H9 (cell line): ENCODE data around the gene RNF212. TPM values are rescaled to one million over a fixed set of nuclear protein-coding genes. Genes with fewer than 3 reads are reported as not detected.
A peak's percentile ranks its signal among the peaks of the same experiment; 100 is the strongest.

Experiments
- DNase-seq: peaks from one replicate; pipeline ENCODE4 v3.0.0-alpha.2; 2017
- H2AFZ ChIP-seq: one replicate; pipeline ENCODE4 v1.6.1; 2013; ENCODE audit warnings: mild to moderate bottlenecking, low read length, control low read depth, moderate library complexity
- H2AK5ac ChIP-seq: 2 replicates; pipeline ENCODE4 v1.6.1; 2013; ENCODE audit warnings: low read length, control low read depth, mixed read lengths; ENCODE audit not compliant: insufficient read length
- H2BK120ac ChIP-seq: one replicate; pipeline ENCODE4 v1.6.1; 2013; ENCODE audit warnings: low read depth, mild to moderate bottlenecking, low read length, control low read depth, inconsistent platforms; ENCODE audit not compliant: poor library complexity, severe bottlenecking
- H2BK12ac ChIP-seq: 2 replicates; pipeline ENCODE4 v1.6.1; 2013; ENCODE audit warnings: low read length, control low read depth, mixed read lengths, low read depth; ENCODE audit not compliant: insufficient read length
- H2BK15ac ChIP-seq: 2 replicates; pipeline ENCODE4 v1.6.1; 2013; ENCODE audit warnings: low read depth, low read length, control low read depth
- H2BK20ac ChIP-seq: one replicate; pipeline ENCODE4 v1.6.1; 2013; ENCODE audit warnings: low read depth, mild to moderate bottlenecking, low read length, control low read depth, inconsistent platforms; ENCODE audit not compliant: poor library complexity, severe bottlenecking
- H2BK5ac ChIP-seq: 2 replicates; pipeline ENCODE4 v1.6.1; 2013; ENCODE audit warnings: low read length, control low read depth, mixed read lengths; ENCODE audit not compliant: insufficient read length
- H3K14ac ChIP-seq: 2 replicates; pipeline ENCODE4 v1.6.1; 2013; ENCODE audit warnings: low read length, control low read depth; ENCODE audit not compliant: insufficient read depth
- H3K18ac ChIP-seq: 2 replicates; pipeline ENCODE4 v1.6.1; 2013; ENCODE audit warnings: low read depth, mild to moderate bottlenecking, mixed read lengths, low read length, control low read depth; ENCODE audit not compliant: insufficient read length
- H3K23ac ChIP-seq: 2 replicates; pipeline ENCODE4 v1.6.1; 2013; ENCODE audit warnings: low read length, control low read depth, mixed read lengths, low read depth; ENCODE audit not compliant: insufficient read length
- H3K23me2 ChIP-seq: 2 replicates; pipeline ENCODE4 v1.6.1; 2013; ENCODE audit warnings: low read depth, mild to moderate bottlenecking, mixed read lengths, low read length, control low read depth; ENCODE audit not compliant: insufficient read length, poor library complexity, severe bottlenecking
- H3K27ac ChIP-seq: 2 replicates; pipeline ENCODE4 v1.5.1; 2013; ENCODE audit warnings: low read length, control low read depth, mixed read lengths, low read depth; ENCODE audit not compliant: insufficient read length
- H3K27me3 ChIP-seq: 2 replicates; pipeline ENCODE4 v1.6.1; 2013; ENCODE audit warnings: low read length, control low read depth, inconsistent platforms; ENCODE audit not compliant: insufficient read depth
- H3K4ac ChIP-seq: 2 replicates; pipeline ENCODE4 v1.6.1; 2013; ENCODE audit warnings: low read depth, mild to moderate bottlenecking, control low read depth, inconsistent platforms, low read length, moderate library complexity
- H3K4me1 ChIP-seq: 2 replicates; pipeline ENCODE4 v1.6.1; 2013; ENCODE audit warnings: low read length, control low read depth, inconsistent platforms; ENCODE audit not compliant: insufficient read depth
- H3K4me2 ChIP-seq: 2 replicates; pipeline ENCODE4 v1.6.1; 2013; ENCODE audit warnings: low read length, control low read depth, mixed read lengths; ENCODE audit not compliant: insufficient read length, insufficient read depth
- H3K56ac ChIP-seq: 2 replicates; pipeline ENCODE4 v1.6.1; 2013; ENCODE audit warnings: low read depth, mild to moderate bottlenecking, mixed read lengths, low read length, control low read depth; ENCODE audit not compliant: insufficient read length
- H3K79me1 ChIP-seq: 2 replicates; pipeline ENCODE4 v1.6.1; 2013; ENCODE audit warnings: low read depth, mild to moderate bottlenecking, moderate library complexity, low read length, control low read depth, inconsistent platforms; ENCODE audit not compliant: insufficient read depth, poor library complexity, severe bottlenecking
- H3K79me2 ChIP-seq: 2 replicates; pipeline ENCODE4 v1.6.1; 2013; ENCODE audit warnings: low read length, control low read depth, inconsistent platforms; ENCODE audit not compliant: insufficient read depth
- H3K9ac ChIP-seq: 2 replicates; pipeline ENCODE4 v1.6.1; 2013; ENCODE audit warnings: low read length, control low read depth, mixed read lengths; ENCODE audit not compliant: insufficient read length; ENCODE audit errors: extremely low read depth
- H3K9me3 ChIP-seq: one replicate; pipeline ENCODE4 v1.6.1; 2013; ENCODE audit warnings: low read depth, low read length, inconsistent platforms; ENCODE audit not compliant: control insufficient read depth
- H3T11ph ChIP-seq: one replicate; pipeline ENCODE4 v1.6.1; 2013; ENCODE audit warnings: mild to moderate bottlenecking, low read length, control low read depth, inconsistent platforms
- H4K20me1 ChIP-seq: one replicate; pipeline ENCODE4 v1.6.1; 2013; ENCODE audit not compliant: control insufficient read depth, insufficient read length, insufficient read depth
- H4K5ac ChIP-seq: 2 replicates; pipeline ENCODE4 v1.6.1; 2013; ENCODE audit warnings: low read depth, mild to moderate bottlenecking, mixed read lengths, low read length, control low read depth; ENCODE audit not compliant: insufficient read length
- H4K8ac ChIP-seq: replicated peaks from 2 replicates; pipeline ENCODE4 v1.6.1; 2013; ENCODE audit warnings: low read length, control low read depth, mixed read lengths, low read depth; ENCODE audit not compliant: insufficient read length
- H4K91ac ChIP-seq: 2 replicates; pipeline ENCODE4 v1.6.1; 2013; ENCODE audit warnings: low read depth, mild to moderate bottlenecking, moderate library complexity, mixed read lengths, low read length, control low read depth; ENCODE audit not compliant: insufficient read length
- H3K27ac Mint-ChIP-seq, 3 experiments: 2 replicates in 2 of 3; 3 replicates in 1 of 3; pipeline ENCODE4 v1.8.0; 2020 to 2021; ENCODE audit warnings: mixed read lengths in 3 of 3, mild to moderate bottlenecking in 1 of 3, moderate library complexity in 1 of 3
- H3K27me3 Mint-ChIP-seq: 2 replicates; pipeline ENCODE4 v1.8.0; 2021; ENCODE audit warnings: low read depth, mild to moderate bottlenecking, moderate library complexity, mixed read lengths
- H3K36me3 Mint-ChIP-seq, 3 experiments: 2 replicates in 2 of 3; 3 replicates in 1 of 3; pipeline ENCODE4 v1.8.0; 2020 to 2021; ENCODE audit warnings: low read depth in 3 of 3, mixed read lengths in 3 of 3; ENCODE audit not compliant: insufficient read depth in 1 of 3
- H3K4me1 Mint-ChIP-seq, 2 experiments: 2 replicates each; pipeline ENCODE4 v1.8.0; 2020; ENCODE audit warnings: mixed read lengths in 2 of 2
- H3K4me3 Mint-ChIP-seq, 2 experiments: 2 replicates in 1 of 2; 3 replicates in 1 of 2; pipeline ENCODE4 v1.8.0; 2020 to 2021; ENCODE audit warnings: mild to moderate bottlenecking in 2 of 2, mixed read lengths in 2 of 2, moderate library complexity in 1 of 2
- H3K9me3 Mint-ChIP-seq, 2 experiments: 2 replicates in 1 of 2; 3 replicates in 1 of 2; pipeline ENCODE4 v1.8.0; 2020; ENCODE audit warnings: mild to moderate bottlenecking in 2 of 2, mixed read lengths in 2 of 2, moderate library complexity in 1 of 2
- WGBS: extraction: QIAGEN DNeasy Blood & Tissue Kit; methylation state at CpG from one replicate; pipeline ENCODE4 v1.1.7; 2013; ENCODE audit warnings: missing lambda C conversion rate, low lambda C conversion rate, mixed read lengths; ENCODE audit not compliant: insufficient read length; ENCODE audit errors: extremely low coverage; 5-methylcytosine and 5-hydroxymethylcytosine counted together
- total RNA-seq: library from RNA; stranded (reverse); gene quantifications from 2 replicates; pipeline ENCODE4 v1.2.1, GENCODE V29; 2021
- TF ChIP-seq, protein P1 (sequence below): fragments of 200-600 bp; sonication (generic); conservative IDR thresholded peaks from 3 replicates; pipeline ENCODE4 v1.8.0; 2021; ENCODE audit warnings: antibody characterized with exemption, mild to moderate bottlenecking

The RNF212 gene
- total RNA-seq, 1 experiment from 2014 or later = 3.0 TPM

- no peaks in the 10 kb centered on the region for H3K23me2 ChIP-seq
- H3K23ac ChIP-seq = no peak overlapping the region
- no peak overlapping the region for H3K4me3 Mint-ChIP-seq
- TF ChIP-seq, protein P1, sequence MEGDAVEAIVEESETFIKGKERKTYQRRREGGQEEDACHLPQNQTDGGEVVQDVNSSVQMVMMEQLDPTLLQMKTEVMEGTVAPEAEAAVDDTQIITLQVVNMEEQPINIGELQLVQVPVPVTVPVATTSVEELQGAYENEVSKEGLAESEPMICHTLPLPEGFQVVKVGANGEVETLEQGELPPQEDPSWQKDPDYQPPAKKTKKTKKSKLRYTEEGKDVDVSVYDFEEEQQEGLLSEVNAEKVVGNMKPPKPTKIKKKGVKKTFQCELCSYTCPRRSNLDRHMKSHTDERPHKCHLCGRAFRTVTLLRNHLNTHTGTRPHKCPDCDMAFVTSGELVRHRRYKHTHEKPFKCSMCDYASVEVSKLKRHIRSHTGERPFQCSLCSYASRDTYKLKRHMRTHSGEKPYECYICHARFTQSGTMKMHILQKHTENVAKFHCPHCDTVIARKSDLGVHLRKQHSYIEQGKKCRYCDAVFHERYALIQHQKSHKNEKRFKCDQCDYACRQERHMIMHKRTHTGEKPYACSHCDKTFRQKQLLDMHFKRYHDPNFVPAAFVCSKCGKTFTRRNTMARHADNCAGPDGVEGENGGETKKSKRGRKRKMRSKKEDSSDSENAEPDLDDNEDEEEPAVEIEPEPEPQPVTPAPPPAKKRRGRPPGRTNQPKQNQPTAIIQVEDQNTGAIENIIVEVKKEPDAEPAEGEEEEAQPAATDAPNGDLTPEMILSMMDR = no peak
- no peak overlapping the region for H4K91ac ChIP-seq
- H3K18ac ChIP-seq = no peak overlapping the region
- H3K27me3 Mint-ChIP-seq = peaks cover 56% of the 10 kb centered on the region
- H3K4me2 ChIP-seq = no peak overlapping the region
- no peak overlapping the region for H3K14ac ChIP-seq
- H3K79me1 ChIP-seq = no peaks in the 10 kb centered on the region
- no peaks in the 10 kb centered on the region for H4K20me1 ChIP-seq
- no peaks in the 10 kb centered on the region for H3K4me1 ChIP-seq
- H2BK12ac ChIP-seq = no peak overlapping the region
- H3K9me3 Mint-ChIP-seq = no peaks in the 10 kb centered on the region
- no peak overlapping the region for H2BK5ac ChIP-seq
- no peak overlapping the region for H4K8ac ChIP-seq
- H2AK5ac ChIP-seq = no peak overlapping the region
- no peak overlapping the region for H3K56ac ChIP-seq
- no peak overlapping the region for H3K27ac ChIP-seq
- no peak overlapping the region for H2BK120ac ChIP-seq
- no peaks in the 10 kb centered on the region for H3K36me3 Mint-ChIP-seq
- H3K4me1 Mint-ChIP-seq = peaks cover 2 to 10% of the 10 kb centered on the region in 2 experiments; a peak in 2 of 4 replicates
- no peaks in the 10 kb centered on the region for H3K79me2 ChIP-seq
- no peak overlapping the region for H3K4ac ChIP-seq
- H3K27ac Mint-ChIP-seq = no peak overlapping the region
- H3K9me3 ChIP-seq = no peaks in the 10 kb centered on the region
- no peak overlapping the region for H2AFZ ChIP-seq
- no peak overlapping the region for H3K9ac ChIP-seq
- no peak overlapping the region for H2BK20ac ChIP-seq
- WGBS = no CpG with 5 or more reads among the region's 16 CpGs
- no peak overlapping the region for H3T11ph ChIP-seq
- H4K5ac ChIP-seq = no peak overlapping the region
- DNase-seq = peak; percentile 27
- no peaks in the 10 kb centered on the region for H3K27me3 ChIP-seq
- H2BK15ac ChIP-seq = no peak overlapping the region
Measured at GRCh38 chr4:1058997-1059665, 54.2 kb downstream of the RNF212 start.
